Fibroblast of villous mesenchyme (primary cell): ENCODE data around the gene SEC62. TPM values are rescaled to one million over a fixed set of nuclear protein-coding genes. Genes with fewer than 3 reads are reported as not detected.
A peak's percentile ranks its signal among the peaks of the same experiment; 100 is the strongest.
"Not testable (repeated sequence)": the region's sequence is repeated elsewhere in the genome, so short reads cannot be mapped to it uniquely, and the experiment has no call there.

ENCODE experiments used
- DNase-seq: peaks from one replicate; pipeline ENCODE4 v3.0.0-alpha.2; 2010; ENCODE audit warnings: low read depth
- H3K4me3 ChIP-seq: 2 replicates; pipeline ENCODE4 v1.5.1; 2011; ENCODE audit warnings: low read depth, mild to moderate bottlenecking, low read length
- total RNA-seq: library from RNA; depleted of rRNA; stranded (reverse); fragments of >200 nt; gene quantifications from 2 replicates; pipeline ENCODE4 v1.2.3, GENCODE V29; 2012
- TF ChIP-seq, protein P1 (sequence below): IDR thresholded peaks from 2 replicates; pipeline ENCODE4 v1.5.1; 2012; ENCODE audit warnings: low read depth, mild to moderate bottlenecking, low read length; ENCODE audit not compliant: insufficient read depth

Gene SEC62
- total RNA-seq, 1 donor, result 47.9 TPM

DNA sequence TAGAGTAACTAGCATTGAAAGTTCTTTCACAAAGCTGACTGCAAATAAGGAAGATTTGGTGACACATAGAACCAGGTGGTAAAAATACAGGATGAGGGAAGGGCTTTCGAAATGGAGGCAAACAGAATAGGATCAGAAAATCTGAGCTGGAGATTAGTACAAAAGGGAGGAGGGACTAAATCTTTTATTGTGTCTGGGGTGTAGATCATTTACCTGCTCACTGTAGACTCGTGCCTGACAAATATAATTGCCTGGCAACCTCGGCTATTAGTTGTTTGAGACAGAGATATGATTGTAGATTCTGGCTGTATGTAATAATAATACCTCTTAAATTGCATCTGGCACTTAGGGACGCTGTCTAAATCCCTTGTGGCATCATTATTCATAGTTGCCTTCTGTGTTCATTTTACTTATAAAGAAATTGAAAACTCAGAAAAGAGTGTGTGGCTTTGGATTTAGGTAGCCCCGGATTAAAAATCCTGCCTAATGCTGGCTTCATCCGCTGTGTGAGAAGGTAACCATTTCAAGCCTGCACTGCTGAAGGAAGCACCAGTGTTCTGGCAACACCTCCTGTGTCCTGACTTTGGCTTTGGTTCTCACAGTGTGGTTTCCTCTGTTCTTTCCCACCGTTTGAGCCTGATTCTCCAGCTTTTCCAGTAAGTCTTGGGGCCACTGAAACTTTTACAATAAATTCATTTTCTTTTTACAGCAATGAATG lies 46.2 kb downstream of the SEC62 start:
- no peak for DNase-seq
- TF ChIP-seq, protein P1, sequence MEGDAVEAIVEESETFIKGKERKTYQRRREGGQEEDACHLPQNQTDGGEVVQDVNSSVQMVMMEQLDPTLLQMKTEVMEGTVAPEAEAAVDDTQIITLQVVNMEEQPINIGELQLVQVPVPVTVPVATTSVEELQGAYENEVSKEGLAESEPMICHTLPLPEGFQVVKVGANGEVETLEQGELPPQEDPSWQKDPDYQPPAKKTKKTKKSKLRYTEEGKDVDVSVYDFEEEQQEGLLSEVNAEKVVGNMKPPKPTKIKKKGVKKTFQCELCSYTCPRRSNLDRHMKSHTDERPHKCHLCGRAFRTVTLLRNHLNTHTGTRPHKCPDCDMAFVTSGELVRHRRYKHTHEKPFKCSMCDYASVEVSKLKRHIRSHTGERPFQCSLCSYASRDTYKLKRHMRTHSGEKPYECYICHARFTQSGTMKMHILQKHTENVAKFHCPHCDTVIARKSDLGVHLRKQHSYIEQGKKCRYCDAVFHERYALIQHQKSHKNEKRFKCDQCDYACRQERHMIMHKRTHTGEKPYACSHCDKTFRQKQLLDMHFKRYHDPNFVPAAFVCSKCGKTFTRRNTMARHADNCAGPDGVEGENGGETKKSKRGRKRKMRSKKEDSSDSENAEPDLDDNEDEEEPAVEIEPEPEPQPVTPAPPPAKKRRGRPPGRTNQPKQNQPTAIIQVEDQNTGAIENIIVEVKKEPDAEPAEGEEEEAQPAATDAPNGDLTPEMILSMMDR, result no peak
- no peak overlapping the region for H3K4me3 ChIP-seq

DNA sequence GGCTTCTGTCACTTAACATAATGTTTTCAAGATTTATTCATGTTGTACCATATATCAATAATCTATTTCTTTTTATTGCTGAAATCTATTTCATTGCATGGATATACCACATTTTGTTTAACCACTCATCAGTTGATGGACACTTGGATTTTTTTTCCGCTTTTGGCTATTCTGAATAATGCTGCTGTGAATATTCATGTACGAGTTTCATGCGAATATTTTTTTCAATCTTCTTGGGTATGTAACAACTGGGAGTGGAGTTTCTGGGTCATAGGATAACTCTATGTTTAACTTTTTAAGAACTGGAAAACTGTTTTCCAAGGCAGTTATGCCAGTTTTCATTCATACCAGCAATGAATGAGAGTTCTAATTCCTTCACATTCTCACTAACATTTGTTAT lies 49.5 kb downstream of the SEC62 start:
- H3K4me3 ChIP-seq, result no peak overlapping the region
- TF ChIP-seq, protein P1, result no peak
- DNase-seq, result no peak

DNA sequence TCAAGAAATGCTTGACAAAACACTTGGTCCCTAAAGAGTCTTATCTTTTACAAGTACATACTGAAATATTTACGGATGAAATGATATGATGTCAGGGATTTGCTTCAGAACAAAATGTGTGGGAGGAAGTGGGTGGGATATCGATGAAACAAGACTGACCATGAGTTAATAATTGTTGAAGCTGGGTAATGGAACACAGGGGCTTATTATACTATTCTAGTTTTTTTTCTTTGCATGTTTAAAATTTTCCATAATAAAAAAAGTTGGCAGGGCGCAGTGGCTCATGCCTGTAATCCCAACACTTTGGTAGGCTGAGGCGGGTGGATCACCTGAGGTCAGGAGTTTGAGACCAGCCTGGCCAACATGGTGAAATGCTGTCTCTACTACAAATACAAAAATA lies 52.7 kb downstream of the SEC62 start:
- not testable (repeated sequence) for DNase-seq, H3K4me3 ChIP-seq

DNA sequence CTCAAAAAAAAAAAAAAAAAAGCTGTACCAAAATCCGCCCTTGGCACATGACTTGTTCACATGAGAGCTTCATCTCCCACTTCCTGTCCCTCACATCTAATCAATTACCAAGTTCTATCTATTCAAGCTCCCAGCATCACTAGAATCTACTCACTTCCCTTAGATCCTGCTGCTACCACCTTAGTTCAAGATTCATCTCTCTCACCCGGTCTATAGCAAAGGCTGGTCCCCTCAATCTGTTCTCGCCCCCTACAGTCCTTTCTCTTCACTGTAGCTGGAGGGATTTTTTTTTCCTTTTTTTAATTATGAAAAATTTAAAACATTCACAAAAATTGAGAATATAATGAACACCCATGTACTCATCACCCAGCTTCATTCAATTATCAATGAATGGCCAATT lies 54.5 kb downstream of the SEC62 start:
- TF ChIP-seq, protein P1, result peak; percentile 44
- H3K4me3 ChIP-seq, result no peak overlapping the region
- no peak for DNase-seq

DNA sequence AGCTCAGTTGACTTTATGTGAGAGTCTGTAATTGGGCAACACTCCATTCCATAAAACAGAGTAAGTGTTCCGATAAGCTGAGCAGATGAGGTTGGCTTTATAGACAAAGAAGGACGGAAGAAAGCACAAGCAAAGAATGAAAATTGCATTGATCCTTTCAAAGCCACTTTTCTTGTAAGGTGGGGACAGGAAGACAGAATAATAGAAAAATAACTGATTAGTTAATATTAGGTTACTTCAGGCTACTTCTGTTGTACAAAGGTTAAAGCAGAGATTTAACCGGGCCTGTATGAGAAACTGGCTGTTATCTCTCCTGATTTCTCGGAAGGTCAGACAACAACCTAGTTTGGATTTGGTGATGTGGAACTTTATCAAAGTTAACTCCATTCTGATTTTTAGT lies 55.7 kb downstream of the SEC62 start:
- no peak overlapping the region for H3K4me3 ChIP-seq
- TF ChIP-seq, protein P1, result no peak
- no peak for DNase-seq

DNA sequence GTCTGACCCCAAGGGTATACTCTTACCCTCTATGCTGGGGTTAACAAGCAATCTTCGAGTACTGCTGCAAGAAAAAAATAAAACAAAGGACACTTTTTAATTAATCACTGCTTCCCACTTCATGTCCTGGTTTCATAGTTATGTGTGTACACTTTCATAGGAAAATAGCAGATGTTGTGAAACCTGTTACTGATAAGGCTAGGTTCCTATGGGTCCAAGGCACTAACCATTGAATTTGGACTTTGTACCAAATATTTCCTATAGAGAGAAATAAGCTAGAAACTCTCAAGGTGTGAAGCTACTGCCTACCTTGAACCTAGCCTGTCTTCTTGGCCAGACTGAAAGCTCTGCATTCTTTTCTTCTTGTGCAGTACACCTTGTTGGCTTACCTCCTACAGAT lies 56.6 kb downstream of the SEC62 start:
- no peak overlapping the region for H3K4me3 ChIP-seq
- no peak for DNase-seq
- TF ChIP-seq, protein P1, result no peak

DNA sequence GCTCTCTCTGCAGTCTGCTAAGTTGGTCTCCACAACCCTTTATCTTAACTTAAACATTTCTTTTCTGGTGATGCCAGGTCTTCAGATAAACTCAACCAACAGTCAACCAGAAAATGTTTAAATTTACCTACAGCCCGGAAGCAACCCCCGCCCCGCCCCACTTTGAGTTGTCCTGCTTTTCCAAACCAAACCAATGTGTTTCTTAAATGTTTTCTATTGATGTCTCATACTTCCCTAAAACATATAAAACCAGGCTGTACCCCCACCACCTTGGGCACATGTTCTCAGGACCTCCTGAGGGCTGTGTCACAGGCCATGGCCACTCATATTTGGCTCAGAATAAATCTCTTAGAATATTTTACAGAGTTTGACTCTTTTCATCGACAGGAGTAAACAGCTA lies 58.0 kb downstream of the SEC62 start:
- DNase-seq, result no peak
- no peak overlapping the region for H3K4me3 ChIP-seq
- TF ChIP-seq, protein P1, result no peak
